HG03135 (cell line): ENCODE measurements around the gene TMC1.

ENCODE experiments used
- ATAC-seq: cut with Tn5 transposase; IDR thresholded peaks from one replicate; pipeline ENCODE4 v1.9.1; 2021; ENCODE audit warnings: mild to moderate bottlenecking, moderate library complexity; ENCODE audit not compliant: unreplicated experiment

The TMC1 gene

DNA sequence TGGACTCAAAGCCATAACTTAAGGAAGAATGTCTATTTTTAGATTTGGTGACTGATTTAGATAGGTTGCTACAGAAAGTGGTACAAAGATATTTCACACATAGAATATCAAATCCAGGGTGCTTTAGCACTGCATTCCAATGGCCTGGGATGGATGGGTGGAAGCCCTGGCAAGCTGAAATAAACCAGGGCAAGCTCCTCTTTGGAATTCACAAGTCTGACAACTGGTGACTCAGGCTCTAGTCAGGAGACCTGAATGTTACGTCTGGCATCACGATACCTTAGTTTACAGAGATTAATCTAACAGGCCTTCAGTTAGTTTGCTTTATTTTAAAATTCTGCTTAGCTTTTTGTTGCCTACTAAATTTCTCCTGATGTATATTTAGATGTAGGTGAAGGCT, 144.0 kb downstream of the TMC1 start:
- no peak for ATAC-seq

- no peak for ATAC-seq
Observed at GRCh38 chr9:72667181-72667580, 145.8 kb downstream of the TMC1 start.

DNA sequence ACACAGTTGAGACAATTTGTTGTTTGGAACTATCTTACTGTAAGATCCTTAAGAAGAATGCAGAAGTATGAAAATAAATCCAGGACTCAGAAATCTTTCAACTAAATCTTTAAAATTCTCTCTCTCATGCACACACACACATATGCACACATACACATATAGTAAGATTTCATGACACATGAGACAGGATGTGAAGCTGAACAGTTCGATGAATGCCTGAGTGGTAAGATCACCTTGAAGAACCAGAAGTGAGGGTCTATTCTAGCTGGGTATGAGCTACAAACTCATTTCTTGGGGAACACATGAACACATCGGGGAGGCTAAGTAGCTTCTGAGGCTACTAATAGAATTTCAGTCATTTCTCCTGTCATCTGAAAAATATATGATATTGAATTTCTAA, 153.6 kb downstream of the TMC1 start:
- ATAC-seq: no peak

DNA sequence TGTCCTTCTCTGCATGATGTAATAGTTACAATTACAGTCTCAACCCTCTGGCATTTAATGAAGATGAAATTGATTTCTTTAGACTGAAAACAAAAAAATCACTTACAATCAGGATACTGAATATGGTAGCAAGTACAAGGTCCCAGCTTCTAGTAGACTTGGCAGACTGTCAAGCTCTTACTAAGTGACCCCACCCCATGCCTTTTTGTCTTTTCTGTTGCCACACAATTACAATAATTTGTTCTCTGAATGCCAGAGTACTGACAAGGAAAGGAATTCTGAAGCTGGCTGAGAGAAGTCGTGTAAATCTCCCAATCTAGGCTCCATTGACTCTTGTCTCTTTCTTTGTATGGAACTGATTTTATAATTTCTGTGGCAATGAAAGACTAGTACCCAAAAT, 154.2 kb downstream of the TMC1 start:
- ATAC-seq: no peak

DNA sequence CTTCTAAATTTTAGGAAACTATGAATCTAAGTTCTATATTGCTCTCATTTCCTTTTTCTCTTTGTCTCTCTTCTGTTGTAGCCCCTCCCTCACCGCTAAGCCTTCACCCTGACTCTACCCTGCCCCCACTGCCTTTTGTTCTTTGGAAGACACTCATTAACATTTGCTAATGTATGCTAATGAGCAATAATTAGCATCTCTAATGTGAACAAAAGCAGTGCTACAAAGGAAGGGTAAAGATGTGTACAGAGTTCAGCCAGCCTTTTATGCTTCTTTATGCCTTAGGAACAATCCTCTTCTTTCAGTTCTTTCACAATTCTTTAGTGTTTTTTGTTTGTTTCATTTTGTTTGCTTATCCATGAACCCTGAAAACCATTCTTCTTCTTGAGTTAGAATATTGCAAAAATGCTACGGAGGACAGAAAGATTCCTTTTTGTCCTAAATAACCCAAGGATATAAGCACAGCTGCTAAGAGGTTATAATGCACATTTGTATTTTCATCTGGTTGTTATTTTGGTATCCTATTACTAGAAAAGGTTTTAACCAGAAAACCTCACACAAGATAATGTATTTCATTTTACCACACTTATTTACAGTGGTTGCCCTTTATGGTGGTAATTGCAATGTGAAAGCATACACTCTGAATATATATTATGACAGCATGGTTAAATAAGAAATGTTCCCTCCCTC, 159.3 kb downstream of the TMC1 start:
- ATAC-seq: no peak

- no peak for ATAC-seq
Observed at GRCh38 chr9:72681283-72681630, 159.8 kb downstream of the TMC1 start.

- ATAC-seq: no peak
Observed at GRCh38 chr9:72684615-72685014, 163.2 kb downstream of the TMC1 start.

GRCh38 chr9:72685911-72686310, 164.5 kb downstream of the TMC1 start:
- no peak for ATAC-seq

- no peak for ATAC-seq
Observed at GRCh38 chr9:72687331-72687730, 165.9 kb downstream of the TMC1 start.

GRCh38 chr9:72691671-72692070, 170.3 kb downstream of the TMC1 start:
- no peak for ATAC-seq

DNA sequence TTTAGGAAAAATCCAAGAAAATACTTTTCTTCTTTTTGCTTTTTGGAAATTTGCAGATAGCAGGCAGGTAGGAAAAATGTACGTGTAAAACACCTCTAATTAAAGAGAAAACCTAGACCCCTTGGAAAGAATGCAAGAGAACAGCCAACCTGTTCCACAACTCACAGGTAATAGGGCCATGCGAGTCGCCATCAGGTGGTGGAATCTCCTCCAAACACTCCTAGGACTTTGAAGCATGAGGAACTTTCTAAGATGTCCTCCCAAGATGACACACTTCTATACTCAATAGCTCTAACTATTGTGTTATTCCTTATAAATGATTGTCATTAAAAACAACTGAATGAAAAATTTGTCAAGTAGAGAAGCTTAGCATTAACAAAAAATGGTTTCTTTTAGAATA, 174.0 kb downstream of the TMC1 start:
- ATAC-seq: no peak

GRCh38 chr9:72696511-72696910, 175.1 kb downstream of the TMC1 start:
- no peak for ATAC-seq

- no peak for ATAC-seq
Observed at GRCh38 chr9:72701510-72701909, 180.1 kb downstream of the TMC1 start.

DNA sequence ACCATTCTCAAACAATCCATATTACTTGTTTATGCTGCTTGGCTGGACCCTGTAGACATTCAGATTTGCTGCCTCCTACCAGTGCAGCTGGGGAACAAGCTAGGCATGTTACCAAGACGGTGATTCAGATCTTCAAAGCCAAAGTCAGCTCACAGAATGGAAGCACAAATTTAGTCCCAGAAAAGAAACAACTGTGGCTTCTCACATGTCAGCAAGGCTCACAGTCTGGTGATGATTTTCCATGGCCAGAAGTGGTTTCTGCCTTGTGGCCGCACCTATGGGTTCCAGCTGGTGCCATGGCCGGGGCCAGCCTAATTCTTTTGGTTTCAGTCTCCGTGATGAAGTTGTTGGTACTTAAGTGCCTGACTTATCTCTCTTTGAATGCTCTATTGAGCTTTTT, 182.2 kb downstream of the TMC1 start:
- ATAC-seq: no peak

- no peak for ATAC-seq
Observed at GRCh38 chr9:72704688-72705375, 183.4 kb downstream of the TMC1 start.

- ATAC-seq: no peak
Observed at GRCh38 chr9:72718503-72718902, 197.1 kb downstream of the TMC1 start.

DNA sequence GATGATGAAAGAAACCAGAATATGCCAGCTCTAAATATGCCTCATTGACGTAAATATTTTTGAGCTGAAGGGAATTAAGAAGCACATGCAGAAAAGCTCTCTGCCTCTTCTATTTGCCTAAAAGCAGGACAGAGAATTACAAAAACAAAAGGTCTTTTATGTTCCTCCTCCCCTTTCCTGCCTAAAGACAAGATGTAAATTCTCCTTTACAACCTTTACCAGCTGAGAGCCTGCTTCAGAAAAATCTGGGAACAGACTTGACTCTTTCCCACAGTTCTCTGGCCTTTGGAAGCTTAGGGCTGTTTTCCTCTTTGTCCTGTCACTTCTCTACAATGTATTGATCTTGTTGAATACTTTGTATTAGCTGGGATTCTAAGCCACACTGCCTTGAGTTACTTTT, 199.7 kb downstream of the TMC1 start:
- ATAC-seq: no peak

DNA sequence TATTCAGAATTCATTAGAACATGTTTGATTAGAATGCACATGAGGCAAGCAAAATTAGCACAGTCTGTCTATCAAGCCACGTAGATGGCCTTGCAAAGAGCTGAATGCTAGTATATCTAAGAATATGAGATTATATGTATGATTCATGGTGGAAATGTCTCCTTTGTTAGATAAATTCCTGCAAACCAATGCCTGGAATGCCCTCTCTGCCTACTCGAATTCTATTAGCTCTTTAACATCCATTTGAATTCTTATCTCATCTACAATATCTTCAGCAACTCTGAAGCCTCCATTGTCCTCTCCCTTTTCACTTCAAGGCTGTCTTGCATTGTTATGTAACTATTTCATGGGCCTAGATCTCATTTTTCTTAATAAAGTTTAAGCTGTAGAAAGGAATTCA, 205.5 kb downstream of the TMC1 start:
- no peak for ATAC-seq

GRCh38 chr9:72728031-72728770, 206.8 kb downstream of the TMC1 start:
- no peak for ATAC-seq

GRCh38 chr9:72733895-72734294, 212.5 kb downstream of the TMC1 start:
- no peak for ATAC-seq

- ATAC-seq: no peak
Observed at GRCh38 chr9:72734631-72735030, 213.2 kb downstream of the TMC1 start.

DNA sequence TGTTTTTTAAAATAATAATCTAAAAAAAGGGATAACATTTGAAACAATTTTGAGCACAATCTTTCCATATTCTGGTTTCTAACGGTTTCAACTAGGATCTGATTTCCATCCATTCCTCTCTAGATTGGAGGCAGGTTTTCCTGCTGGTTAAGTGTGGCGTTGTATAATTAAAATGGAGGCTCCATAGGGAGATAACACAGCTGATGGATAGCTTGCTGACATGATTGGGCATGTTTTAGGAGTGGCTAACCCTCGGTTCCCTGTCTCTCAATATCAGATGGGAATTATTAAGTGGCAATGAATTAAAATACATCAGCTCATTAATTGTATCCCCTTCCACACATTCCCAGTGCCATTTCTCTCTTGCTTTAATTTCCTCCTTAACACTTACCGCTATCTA, 222.4 kb downstream of the TMC1 start:
- ATAC-seq: no peak
